ENCODE data around the gene PTPRF.

PTPRF gene

GRCh38 chr1:43524804-43525203 is 5.9 kb upstream of the PTPRF start:
- TF ChIP-seq GATA2 (IDR thresholded peaks at IDR 0.05; ENCODE audit: low read depth, low read length) (no peak), GATA3 (IDR thresholded peaks at IDR 0.05; ENCODE audit: low read depth, low read length) (no peak)

GRCh38 chr1:43526002-43526401 is 4.7 kb upstream of the PTPRF start:
- TF ChIP-seq GATA2 (IDR thresholded peaks at IDR 0.05; ENCODE audit: low read depth, low read length) (no peak), GATA3 (IDR thresholded peaks at IDR 0.05; ENCODE audit: low read depth, low read length) (no peak)

- no peak for TF ChIP-seq GATA2 (IDR thresholded peaks at IDR 0.05; ENCODE audit: low read depth, low read length)
- no peak for TF ChIP-seq GATA3 (IDR thresholded peaks at IDR 0.05; ENCODE audit: low read depth, low read length)
Observed at GRCh38 chr1:43527111-43527878, 3.4 kb upstream of the PTPRF start.

GRCh38 chr1:43529206-43529731 is 1.4 kb upstream of the PTPRF start:
- TF ChIP-seq GATA2 (IDR thresholded peaks at IDR 0.05; ENCODE audit: low read depth, low read length) = no peak
- no peak for TF ChIP-seq GATA3 (IDR thresholded peaks at IDR 0.05; ENCODE audit: low read depth, low read length)

- no peak for TF ChIP-seq GATA2 (IDR thresholded peaks at IDR 0.05; ENCODE audit: low read depth, low read length)
- TF ChIP-seq GATA3 (IDR thresholded peaks at IDR 0.05; ENCODE audit: low read depth, low read length) = no peak
Observed at GRCh38 chr1:43531107-43531905, 623 bp downstream of the PTPRF start.

- no peak for TF ChIP-seq GATA3 (IDR thresholded peaks at IDR 0.05; ENCODE audit: low read depth, low read length)
- no peak for TF ChIP-seq GATA2 (IDR thresholded peaks at IDR 0.05; ENCODE audit: low read depth, low read length)
Observed at GRCh38 chr1:43531906-43532584, 1.4 kb downstream of the PTPRF start.

GRCh38 chr1:43532716-43533115 is 2.0 kb downstream of the PTPRF start:
- TF ChIP-seq GATA3 (IDR thresholded peaks at IDR 0.05; ENCODE audit: low read depth, low read length) (no peak), GATA2 (IDR thresholded peaks at IDR 0.05; ENCODE audit: low read depth, low read length) (no peak)

GRCh38 chr1:43533584-43533983 is 2.9 kb downstream of the PTPRF start:
- TF ChIP-seq GATA3 (IDR thresholded peaks at IDR 0.05; ENCODE audit: low read depth, low read length) = no peak
- TF ChIP-seq GATA2 (IDR thresholded peaks at IDR 0.05; ENCODE audit: low read depth, low read length) = no peak

GRCh38 chr1:43534256-43534655 is 3.6 kb downstream of the PTPRF start:
- TF ChIP-seq GATA3 (IDR thresholded peaks at IDR 0.05; ENCODE audit: low read depth, low read length) (no peak), GATA2 (IDR thresholded peaks at IDR 0.05; ENCODE audit: low read depth, low read length) (no peak)

GRCh38 chr1:43536196-43536863 is 5.6 kb downstream of the PTPRF start:
- TF ChIP-seq GATA2 (IDR thresholded peaks at IDR 0.05; ENCODE audit: low read depth, low read length) (no peak), GATA3 (IDR thresholded peaks at IDR 0.05; ENCODE audit: low read depth, low read length) (no peak)

GRCh38 chr1:43536864-43537358 is 6.2 kb downstream of the PTPRF start:
- no peak for TF ChIP-seq GATA2 (IDR thresholded peaks at IDR 0.05; ENCODE audit: low read depth, low read length)
- TF ChIP-seq GATA3 (IDR thresholded peaks at IDR 0.05; ENCODE audit: low read depth, low read length) = no peak

GRCh38 chr1:43537423-43538142 is 6.9 kb downstream of the PTPRF start:
- TF ChIP-seq GATA3 (IDR thresholded peaks at IDR 0.05; ENCODE audit: low read depth, low read length) (no peak), GATA2 (IDR thresholded peaks at IDR 0.05; ENCODE audit: low read depth, low read length) (no peak)

GRCh38 chr1:43538143-43538487 is 7.4 kb downstream of the PTPRF start:
- no peak for TF ChIP-seq GATA3 (IDR thresholded peaks at IDR 0.05; ENCODE audit: low read depth, low read length)
- TF ChIP-seq GATA2 (IDR thresholded peaks at IDR 0.05; ENCODE audit: low read depth, low read length) = no peak

Data from SH-SY5Y (cell line).